HG03565 (cell line): ENCODE data around the gene SLC35F1.
A peak's percentile ranks its signal among the peaks of the same experiment; 100 is the strongest.

Experiments
- ATAC-seq: cut with Tn5 transposase; IDR thresholded peaks from one replicate; pipeline ENCODE4 v1.9.1; 2021; ENCODE audit warnings: mild to moderate bottlenecking, moderate library complexity; ENCODE audit not compliant: unreplicated experiment

The SLC35F1 gene

GRCh38 chr6:118350881-118351430 lies 443.9 kb downstream of the SLC35F1 start:
- no peak for ATAC-seq

GRCh38 chr6:118353564-118353963 lies 446.5 kb downstream of the SLC35F1 start:
- no peak for ATAC-seq

- ATAC-seq = peak; percentile 100
These were observed 447.6 kb downstream of the SLC35F1 start for GRCh38 chr6:118354641-118355040.

GRCh38 chr6:118356054-118356453 lies 449.0 kb downstream of the SLC35F1 start:
- no peak for ATAC-seq

- no peak for ATAC-seq
These were observed 449.6 kb downstream of the SLC35F1 start for GRCh38 chr6:118356686-118357085.
